Inflammatory macrophage treated with lipopolysaccharide for 4 hours (primary cell): ENCODE measurements around the gene NOL12.
A peak's percentile ranks its signal among the peaks of the same experiment; 100 is the strongest.
"Not testable (repeated sequence)": the region's sequence is repeated elsewhere in the genome, so short reads cannot be mapped to it uniquely, and the experiment has no call there.

Experiments used
- DNase-seq: peaks from one replicate; pipeline ENCODE4 v3.0.0-alpha.2; 2020

Gene NOL12

DNA sequence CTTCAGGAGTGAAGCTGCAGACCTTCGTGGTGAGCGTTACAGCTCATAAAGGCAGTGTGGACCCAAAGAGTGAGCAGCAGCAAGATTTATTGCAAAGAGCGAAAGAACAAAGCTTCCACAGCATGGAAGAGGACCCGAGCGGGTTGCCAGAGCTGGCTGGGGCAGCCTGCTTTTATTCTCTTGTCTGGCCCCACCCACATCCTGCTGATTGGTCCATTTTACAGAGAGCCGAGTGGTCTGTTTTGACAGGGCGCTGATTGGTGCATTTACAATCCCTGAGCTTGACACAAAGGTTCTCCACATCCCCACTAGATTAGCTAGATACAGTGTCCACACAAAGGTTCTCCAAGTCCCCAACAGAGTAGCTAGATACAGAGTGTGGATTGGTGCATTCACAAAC lies 31.1 kb downstream of the NOL12 start:
- not testable (repeated sequence) for DNase-seq

DNA sequence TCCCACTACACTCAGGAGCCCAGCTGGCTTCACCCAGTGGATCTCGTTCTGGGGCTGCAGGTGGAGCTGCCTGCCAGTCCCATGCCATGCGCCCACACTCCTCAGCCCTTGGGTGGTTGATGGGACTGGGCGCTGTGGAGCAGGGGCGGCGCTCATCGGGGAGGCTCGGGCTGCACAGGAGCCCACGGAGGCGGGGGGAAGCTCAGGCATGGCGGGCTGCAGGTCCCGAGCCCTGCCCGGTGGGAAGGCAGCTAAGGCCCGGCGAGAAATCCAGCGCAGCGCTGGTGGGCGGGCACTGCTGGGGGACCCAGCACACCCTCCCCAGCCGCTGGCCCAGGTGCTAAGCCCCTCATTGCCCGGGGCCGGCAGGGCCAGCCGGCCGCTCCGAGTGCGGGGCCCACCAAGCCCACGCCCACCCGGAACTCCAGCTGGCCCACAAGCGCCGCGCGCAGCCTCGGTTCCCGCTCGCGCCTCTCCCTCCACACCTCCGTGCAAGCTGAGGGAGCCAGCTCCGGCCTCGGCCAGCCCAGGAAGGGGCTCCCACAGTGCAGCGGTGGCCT lies 31.7 kb downstream of the NOL12 start:
- DNase-seq, result not testable (repeated sequence)

DNA sequence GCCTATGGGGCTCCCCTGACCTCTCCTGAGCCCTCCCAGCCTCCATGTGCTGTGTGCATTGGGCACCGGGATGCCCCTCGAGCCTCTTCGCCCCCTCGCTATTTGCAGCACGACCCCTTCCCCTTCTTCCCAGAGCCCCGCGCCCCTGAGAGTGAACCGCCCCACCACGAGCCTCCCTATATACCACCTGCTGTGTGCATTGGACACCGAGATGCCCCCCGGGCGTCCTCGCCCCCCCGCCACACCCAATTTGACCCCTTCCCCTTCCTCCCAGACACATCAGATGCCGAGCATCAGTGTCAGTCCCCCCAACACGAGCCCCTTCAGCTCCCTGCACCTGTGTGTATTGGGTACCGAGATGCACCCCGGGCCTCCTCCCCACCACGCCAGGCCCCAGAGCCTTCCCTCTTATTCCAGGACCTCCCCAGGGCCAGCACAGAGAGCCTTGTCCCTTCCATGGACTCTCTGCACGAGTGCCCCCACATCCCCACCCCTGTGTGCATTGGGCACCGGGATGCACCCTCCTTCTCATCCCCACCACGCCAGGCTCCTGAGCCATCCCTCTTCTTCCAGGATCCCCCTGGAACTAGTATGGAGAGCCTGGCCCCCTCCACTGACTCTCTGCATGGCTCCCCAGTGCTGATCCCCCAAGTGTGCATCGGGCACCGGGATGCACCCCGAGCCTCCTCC lies 39.6 kb downstream of the NOL12 start:
- DNase-seq, result no peak

DNA sequence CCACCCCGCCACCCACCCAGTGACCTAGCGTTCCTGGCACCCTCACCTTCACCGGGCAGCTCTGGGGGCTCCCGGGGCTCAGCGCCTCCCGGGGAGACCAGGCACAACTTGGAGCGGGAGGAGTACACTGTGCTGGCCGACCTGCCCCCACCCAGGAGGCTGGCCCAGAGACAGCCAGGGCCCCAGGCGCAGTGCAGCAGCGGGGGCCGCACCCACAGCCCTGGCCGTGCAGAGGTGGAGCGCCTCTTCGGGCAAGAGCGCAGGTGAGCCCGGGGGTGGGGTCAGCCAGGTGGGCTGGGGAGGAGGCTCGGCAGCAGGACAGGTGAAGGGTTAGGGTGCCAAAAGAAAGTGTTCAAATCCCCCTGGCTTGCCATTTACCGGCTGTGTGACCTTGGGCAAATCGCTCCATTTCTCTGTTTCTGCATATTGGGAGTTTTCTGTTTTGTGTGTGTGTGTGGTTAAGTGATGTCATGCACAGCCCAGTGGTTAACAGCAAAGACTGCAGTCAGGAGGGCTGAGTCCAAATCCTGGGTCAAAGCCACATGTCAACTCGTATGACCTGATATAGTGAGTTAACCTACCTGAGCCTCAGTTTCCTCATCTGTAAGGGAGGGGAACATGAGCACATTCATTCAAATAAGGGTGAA lies 40.2 kb downstream of the NOL12 start:
- peak; percentile 64 for DNase-seq

DNA sequence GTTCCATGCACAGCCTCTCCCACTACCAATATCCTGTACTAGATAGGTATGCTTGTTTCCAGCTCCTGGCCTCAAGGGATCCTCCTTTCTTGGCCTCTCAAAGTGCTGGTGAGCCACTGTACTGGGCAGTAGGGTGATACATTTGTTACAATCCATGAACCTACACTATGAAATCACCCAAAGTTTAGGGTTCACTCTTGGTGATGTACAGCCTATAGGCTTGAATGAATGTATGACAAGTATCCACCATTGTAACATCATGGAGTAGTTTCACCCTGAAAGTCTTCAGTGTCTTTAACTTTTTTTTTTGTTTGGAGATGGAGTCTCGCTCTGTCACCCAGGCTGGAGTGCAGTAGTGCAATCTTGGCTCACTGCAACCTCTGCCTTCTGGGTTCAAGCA lies 42.5 kb downstream of the NOL12 start:
- DNase-seq, result no peak

DNA sequence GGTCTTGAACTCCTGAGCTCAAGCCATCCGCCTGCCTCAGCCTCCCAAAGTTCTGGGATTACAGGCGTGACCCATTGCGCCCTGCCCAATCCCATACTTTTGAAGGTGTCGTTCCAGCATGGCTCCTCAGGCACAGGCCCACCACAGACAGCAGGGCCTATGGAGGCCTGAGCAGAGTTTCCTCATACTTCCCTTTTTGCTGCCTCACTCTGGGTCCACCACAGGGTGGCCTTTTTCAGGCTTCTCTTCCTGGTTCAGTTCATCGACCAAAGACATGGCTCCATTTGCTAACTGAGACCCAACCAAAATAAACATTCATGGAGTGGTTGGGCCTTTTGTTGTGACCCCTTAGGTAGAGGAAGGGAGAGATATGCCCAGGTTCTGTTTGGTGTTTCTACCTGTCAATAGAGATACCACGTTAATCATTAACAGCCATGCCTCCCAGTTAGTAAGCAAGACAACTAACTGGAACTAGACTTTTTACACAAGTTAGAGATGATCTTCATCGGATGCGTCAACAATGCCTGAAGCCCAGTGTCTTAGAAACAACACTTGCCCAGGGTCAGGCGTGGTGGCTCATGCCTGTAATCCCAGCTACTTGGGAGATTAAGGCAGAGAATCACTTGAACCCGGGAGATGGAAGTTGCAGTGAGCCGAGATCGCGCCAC lies 45.8 kb downstream of the NOL12 start:
- peak; percentile 75 for DNase-seq

DNA sequence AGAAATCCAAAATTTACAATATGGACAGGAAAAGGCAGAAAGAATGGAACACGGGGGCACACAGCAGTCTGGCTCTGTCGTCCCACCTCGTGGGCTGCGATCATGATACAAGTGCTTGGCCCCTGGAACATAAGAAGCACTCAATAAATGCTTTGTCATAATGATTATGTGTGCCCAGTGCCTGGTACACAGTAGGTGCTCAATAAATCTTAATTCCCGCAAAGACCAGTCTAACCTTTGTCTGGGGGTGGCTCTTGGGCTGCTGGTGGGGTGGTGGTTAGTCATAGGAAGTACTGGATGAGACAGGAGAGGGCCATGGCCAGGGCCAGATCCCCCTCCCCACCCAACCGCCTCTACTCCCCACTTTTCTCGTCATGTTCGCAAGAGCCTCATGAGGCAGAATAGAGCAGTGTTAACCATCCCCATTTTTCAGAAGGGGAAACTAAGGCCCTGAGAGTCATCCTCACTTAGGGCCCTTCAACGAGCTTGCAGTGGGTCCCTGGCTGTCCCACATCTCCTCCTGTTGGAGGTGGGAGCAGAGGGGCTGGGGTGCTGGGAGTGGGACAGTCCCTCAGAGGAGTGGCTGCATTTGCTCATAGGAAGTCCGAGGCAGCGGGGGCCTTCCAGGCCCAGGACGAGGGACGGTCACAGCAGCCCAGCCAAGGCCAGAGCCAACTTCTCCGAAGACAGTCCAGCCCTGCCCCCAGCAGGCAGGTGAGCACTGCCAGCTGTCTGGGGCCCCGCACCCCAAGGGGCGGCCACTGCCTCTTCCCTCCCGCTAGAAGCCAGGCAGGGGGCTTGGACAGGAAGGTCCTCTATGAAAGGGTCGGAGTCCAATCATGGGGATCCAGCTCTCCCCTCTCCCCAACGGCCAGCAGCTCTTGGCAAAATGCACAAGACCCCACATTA lies 46.8 kb downstream of the NOL12 start:
- DNase-seq, result no peak

DNA sequence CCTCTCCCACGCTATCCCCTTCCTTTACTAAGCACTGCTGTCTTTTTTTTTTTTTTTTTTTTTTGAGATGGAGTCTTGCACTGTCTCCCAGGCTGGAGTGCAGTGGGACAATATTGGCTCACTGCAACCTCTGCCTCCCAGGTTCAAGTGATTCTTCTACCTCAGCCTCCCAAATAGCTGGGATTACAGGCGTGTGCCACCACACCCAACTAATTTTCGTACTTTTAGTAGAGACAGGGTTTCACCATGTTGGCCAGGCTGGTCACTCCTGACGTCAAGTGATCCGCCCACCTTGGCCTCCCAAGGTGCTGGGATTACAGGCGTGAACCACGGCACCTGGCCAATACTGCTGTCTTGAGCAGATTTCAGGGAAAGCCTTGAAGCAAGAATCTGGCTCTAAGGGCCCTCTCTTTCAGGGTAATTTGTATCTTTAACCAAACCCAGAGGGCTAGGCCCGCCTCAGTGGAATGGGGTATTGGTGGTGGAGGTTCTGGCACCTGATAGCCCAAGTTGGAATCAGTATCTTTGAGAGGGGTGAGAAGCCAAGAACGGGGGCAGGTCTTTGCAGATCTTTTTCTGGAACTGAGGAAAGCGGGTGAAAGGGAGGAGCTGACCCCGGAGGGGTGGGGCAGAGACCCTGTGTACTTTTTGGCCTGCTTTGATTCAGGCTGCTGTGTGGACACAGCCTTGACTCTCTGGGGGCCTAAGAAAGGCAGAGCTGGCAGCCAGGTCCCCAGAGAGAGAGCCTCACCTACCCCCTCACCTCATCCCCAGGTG lies 47.7 kb downstream of the NOL12 start:
- no peak for DNase-seq

DNA sequence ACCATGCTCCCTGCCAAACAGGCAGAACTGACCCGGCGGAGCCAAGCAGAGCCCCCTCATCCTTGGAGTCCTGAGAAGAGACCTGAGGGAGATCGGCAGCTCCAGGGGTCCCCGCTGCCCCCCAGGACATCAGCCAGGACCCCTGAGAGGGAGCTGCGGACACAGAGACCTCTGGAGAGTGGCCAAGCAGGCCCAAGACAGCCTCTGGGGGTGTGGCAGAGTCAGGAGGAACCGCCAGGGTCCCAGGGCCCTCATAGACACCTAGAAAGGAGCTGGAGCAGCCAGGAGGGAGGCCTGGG lies 48.2 kb downstream of the NOL12 start:
- DNase-seq, result no peak

DNA sequence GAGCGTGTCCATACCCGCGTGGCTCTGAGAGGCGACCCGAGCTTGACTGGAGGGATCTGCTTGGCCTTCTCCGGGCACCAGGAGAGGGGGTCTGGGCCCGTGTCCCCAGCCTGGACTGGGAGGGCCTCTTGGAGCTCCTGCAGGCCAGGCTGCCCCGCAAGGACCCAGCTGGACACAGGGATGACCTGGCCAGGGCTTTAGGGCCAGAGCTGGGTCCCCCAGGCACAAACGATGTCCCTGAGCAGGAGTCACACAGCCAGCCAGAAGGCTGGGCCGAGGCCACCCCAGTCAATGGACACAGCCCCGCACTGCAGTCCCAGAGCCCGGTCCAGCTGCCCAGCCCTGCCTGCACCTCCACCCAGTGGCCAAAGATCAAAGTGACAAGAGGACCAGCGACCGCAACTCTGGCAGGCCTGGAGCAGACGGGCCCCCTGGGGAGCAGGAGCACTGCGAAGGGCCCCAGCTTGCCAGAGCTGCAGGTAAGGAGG lies 48.9 kb downstream of the NOL12 start:
- DNase-seq, result peak; percentile 21

DNA sequence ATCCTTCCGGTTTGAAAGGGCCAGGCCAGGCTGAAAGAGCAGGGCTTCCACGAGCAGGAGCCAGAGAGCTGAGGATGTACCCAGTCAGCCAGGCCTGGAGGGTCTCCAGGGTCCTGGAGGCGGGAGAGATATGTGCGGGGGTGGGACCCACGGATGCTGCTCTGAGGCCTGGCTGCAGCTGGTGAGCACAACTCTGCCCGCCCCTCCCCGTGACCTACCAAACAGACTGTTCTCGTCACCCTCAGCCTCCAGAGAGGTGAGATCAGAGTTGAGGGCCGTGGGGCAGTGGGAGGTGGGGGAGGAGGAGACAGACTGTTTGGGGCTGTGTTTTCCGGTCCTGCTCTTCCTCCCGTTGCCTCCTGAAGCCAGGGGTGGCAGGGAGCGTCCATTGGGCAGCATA lies 52.9 kb downstream of the NOL12 start:
- peak; percentile 42 for DNase-seq

DNA sequence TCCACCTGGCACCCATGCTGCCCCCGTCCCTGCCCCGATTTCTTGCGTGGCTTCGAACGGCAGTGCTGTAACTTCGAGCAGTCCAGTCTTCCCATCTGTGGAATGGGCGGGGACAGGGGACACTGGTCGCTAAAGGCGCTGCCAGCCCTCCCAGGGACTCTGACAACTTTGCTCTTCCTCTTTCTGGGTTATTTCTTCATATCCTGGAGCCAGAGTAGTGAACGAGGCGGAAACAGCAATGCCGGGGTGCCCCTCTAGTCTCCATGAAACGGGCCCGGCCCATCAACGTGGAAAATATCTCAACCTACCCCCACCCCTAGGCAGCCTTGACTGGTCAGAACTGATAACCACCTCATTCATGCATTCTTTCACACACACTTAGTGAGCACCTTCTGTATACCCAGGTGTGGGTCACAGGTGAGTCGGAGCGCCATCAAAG lies 53.5 kb downstream of the NOL12 start:
- peak; percentile 92 for DNase-seq

DNA sequence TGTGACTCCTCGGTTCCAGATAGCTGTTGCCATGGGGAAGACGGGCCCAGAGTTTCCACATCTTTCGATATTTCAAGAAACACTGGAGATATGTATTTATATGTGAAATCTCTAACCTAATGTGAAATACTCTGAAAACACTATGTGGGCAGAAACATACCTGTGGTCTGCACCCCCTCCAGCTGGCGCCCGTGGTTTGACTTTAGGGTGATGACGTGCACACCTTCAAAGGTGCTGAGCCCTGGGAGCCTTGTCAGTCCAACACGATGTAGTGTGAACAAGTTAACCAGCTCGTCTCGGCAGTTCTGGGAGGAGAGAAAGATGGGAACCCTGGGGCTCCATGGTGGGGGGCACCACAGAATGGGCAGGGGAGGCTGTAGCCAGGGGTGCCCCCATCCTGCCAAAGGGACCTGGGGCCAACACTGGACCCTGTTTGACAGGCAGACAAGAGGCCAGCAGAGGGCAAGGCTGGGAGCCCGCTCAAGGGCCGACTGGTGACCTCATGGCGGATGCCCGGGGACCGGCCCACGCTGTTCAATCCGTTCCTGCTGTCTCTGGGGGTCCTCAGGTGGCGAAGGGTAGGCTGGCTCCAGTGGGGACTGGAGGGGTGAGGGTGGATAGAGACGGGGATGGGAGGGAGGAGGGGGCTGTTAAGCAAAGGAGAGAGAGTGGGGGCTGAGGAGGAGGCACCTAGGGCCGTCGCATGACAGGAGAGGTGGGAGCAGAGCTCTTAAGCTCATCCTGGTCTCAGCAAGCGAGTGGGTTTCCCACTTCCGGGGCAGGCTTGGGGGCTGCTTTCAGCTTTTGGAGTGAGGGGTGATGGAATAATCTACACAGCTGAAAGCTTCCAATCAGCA lies 54.5 kb downstream of the NOL12 start:
- DNase-seq, result no peak

DNA sequence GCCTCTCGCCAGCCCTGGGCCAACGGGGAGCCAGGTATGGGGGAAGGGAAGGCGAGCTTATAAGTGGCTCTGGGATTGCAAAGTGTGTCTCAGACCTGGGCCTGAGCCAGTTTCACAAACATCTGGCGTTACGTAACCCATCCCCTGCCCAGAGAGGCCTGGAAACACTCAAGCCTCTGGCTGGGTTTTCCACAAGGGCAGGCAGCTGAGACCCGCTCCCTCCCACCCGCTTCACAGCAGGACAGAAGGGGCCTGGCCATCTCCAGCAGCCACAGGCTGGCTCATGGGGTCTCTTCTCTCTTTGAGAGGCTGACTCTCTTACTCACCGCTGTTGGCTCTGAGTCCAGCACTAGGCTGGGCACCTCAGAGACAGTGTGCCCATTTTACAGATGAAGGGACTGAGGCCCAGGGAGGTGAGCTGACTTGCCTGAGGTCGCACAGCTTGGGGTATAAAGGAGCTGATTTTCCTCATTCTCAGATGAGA lies 55.2 kb downstream of the NOL12 start:
- DNase-seq, result peak; percentile 86

DNA sequence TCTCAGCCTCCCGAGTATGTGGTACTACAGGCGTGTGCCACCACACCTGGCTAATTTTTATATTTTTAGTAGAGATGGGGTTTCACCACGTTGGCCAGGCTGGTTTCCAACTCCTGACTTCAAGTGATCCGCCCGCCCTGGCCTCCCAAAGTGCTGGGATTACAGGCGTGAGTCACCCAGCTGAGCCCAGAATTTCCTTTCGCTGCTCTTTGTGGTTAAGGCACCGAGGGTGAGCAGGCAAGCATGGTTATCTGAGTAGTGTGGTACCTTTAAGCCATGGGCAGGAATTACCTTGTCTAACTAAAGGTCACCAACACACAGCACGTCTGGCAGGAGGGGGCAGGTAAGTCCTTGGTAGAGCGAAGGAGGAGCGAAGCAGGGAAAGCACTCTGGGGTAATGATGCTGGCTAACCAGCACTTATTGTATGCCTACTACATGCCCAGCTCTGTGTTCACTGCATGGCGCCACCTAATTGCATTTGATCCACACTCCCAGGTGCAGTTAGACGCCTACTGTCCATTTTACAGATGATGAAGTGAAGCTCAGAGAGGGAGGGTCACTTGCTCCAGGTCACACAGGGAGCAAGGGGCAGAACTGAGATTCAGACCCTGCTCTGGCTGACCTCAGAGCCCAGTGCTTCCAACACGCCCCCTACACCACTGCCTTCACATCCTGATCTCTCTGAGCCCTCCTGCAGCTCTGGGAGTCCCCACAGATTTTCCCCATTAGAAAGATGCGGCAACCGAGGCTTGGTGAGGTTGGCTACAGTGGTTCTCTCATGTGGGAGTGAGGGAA lies 56.4 kb downstream of the NOL12 start:
- DNase-seq, result peak; percentile 56
